Endodermal cell (in vitro differentiated cells): ENCODE measurements around the gene CD151. TPM values are rescaled to one million over a fixed set of nuclear protein-coding genes. Genes with fewer than 3 reads are reported as not detected.
A peak's percentile ranks its signal among the peaks of the same experiment; 100 is the strongest.

Source experiments
- DNase-seq: peaks from one replicate; pipeline ENCODE4 v3.0.0-alpha.2; 2017
- H3K27ac ChIP-seq: 2 replicates; pipeline ENCODE4 v1.5.1; 2013; ENCODE audit warnings: mild to moderate bottlenecking, low read depth, low read length, moderate library complexity
- H3K27me3 ChIP-seq: 2 replicates; pipeline ENCODE4 v1.6.1; 2013; ENCODE audit warnings: mild to moderate bottlenecking, low read length, moderate library complexity; ENCODE audit not compliant: insufficient read depth, control insufficient read depth, poor library complexity, severe bottlenecking
- H3K36me3 ChIP-seq: 2 replicates; pipeline ENCODE4 v1.7.0; 2013; ENCODE audit warnings: mild to moderate bottlenecking, low read length, moderate library complexity; ENCODE audit not compliant: control insufficient read depth, insufficient read depth
- H3K4me1 ChIP-seq: one replicate; pipeline ENCODE4 v1.7.0; 2013; ENCODE audit warnings: low read length; ENCODE audit not compliant: control insufficient read depth, insufficient read depth
- H3K4me3 ChIP-seq: 2 replicates; pipeline ENCODE4 v1.5.1; 2013; ENCODE audit warnings: mild to moderate bottlenecking, low read length, moderate library complexity
- H3K9ac ChIP-seq: 2 replicates; pipeline ENCODE4 v1.6.1; 2013; ENCODE audit warnings: mild to moderate bottlenecking, low read length, moderate library complexity; ENCODE audit not compliant: poor library complexity, severe bottlenecking; ENCODE audit errors: extremely low read depth
- H3K9me3 ChIP-seq: 2 replicates; pipeline ENCODE4 v1.6.1; 2013; ENCODE audit warnings: mild to moderate bottlenecking, low read length, moderate library complexity; ENCODE audit not compliant: control insufficient read depth
- H3K27ac Mint-ChIP-seq: 2 replicates; pipeline ENCODE4 v1.8.0; 2020; ENCODE audit warnings: mixed read lengths
- H3K27me3 Mint-ChIP-seq: 2 replicates; pipeline ENCODE4 v1.8.0; 2021; ENCODE audit warnings: mild to moderate bottlenecking, mixed read lengths; ENCODE audit not compliant: insufficient read depth
- H3K36me3 Mint-ChIP-seq: 2 replicates; pipeline ENCODE4 v1.8.0; 2020; ENCODE audit warnings: low read depth, mixed read lengths
- H3K4me1 Mint-ChIP-seq: 2 replicates; pipeline ENCODE4 v1.8.0; 2020; ENCODE audit warnings: mixed read lengths
- H3K4me3 Mint-ChIP-seq: 2 replicates; pipeline ENCODE4 v1.8.0; 2020; ENCODE audit warnings: mild to moderate bottlenecking, moderate library complexity, mixed read lengths
- H3K9me3 Mint-ChIP-seq: 2 replicates; pipeline ENCODE4 v1.8.0; 2020; ENCODE audit warnings: mild to moderate bottlenecking, mixed read lengths
- CTCF ChIP-seq: fragments of 200-600 bp; sonication (generic); conservative IDR thresholded peaks from 2 replicates; pipeline ENCODE4 v1.5.0; 2021; ENCODE audit warnings: antibody characterized with exemption, mild to moderate bottlenecking
- WGBS, 2 experiments: methylation state at CpG; one replicate each; pipeline versions ENCODE4 v1.1.5 to v1.1.7; 2013; ENCODE audit warnings: missing lambda C conversion rate in 2 of 2, mixed read lengths in 1 of 2; ENCODE audit not compliant: insufficient coverage in 1 of 2, insufficient read length in 1 of 2; 5-methylcytosine and 5-hydroxymethylcytosine counted together
- total RNA-seq, 2 donors: library from RNA; stranded (reverse); fragmentation: NEBNext Ultra II Directional in 1 of 2; extraction: Animal tissue kit (Norgen Biotek cat#: 25700) in 1 of 2; gene quantifications; 2 replicates in 1 of 2; 3 replicates in 1 of 2; pipeline ENCODE4 v1.2.1, GENCODE V29; 2021

CD151 gene
- total RNA-seq, 2 donors from 2014 or later, result 139 to 165 TPM

DNA sequence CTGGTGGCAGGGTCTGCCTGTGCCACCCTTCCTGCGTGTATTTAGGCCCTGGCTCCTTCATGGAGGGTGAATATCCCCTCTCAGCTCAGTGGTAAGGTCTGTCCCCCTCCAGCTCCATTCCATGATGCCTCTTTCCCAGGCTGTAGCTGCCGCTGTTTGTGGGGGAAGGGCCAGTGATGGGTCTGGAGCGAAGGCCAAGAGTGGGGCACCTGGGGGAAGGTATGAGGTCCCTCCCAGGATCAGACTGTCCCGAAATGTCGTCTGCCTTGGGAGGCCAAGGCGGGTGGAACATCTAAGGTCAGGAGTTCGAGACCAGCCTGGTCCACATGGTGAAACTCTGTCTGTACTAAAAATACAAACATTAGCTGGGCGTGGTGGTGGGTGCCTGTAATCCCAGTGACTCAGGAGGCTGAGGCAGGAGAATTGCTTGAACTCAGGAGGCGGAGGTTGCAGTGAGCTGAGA, 1.1 kb downstream of the CD151 start:
- DNase-seq, result no peak
- Mint-ChIP-seq H3K36me3 (peaks cover 21% of the 10 kb centered on the region), H3K27me3 (peaks cover 33% of the 10 kb centered on the region), H3K27ac (peak overlapping the region; percentile 39), H3K4me3 (peak overlapping the region; percentile 59), H3K4me1 (peaks cover 12% of the 10 kb centered on the region), H3K9me3 (no peaks in the 10 kb centered on the region)
- peaks cover 24% of the 10 kb centered on the region for H3K36me3 ChIP-seq
- peak overlapping the region; percentile 86 for H3K4me3 ChIP-seq
- no peak for TF ChIP-seq CTCF
- peaks cover 32% of the 10 kb centered on the region for H3K27me3 ChIP-seq
- H3K9me3 ChIP-seq, result no peaks in the 10 kb centered on the region
- peak overlapping the region; percentile 68 for H3K9ac ChIP-seq
- H3K27ac ChIP-seq, result no peak overlapping the region
- 70 to 84% methylated on average over 4 to 9 of the region's 9 CpGs for WGBS, 2 experiments
- peaks cover 20% of the 10 kb centered on the region for H3K4me1 ChIP-seq

DNA sequence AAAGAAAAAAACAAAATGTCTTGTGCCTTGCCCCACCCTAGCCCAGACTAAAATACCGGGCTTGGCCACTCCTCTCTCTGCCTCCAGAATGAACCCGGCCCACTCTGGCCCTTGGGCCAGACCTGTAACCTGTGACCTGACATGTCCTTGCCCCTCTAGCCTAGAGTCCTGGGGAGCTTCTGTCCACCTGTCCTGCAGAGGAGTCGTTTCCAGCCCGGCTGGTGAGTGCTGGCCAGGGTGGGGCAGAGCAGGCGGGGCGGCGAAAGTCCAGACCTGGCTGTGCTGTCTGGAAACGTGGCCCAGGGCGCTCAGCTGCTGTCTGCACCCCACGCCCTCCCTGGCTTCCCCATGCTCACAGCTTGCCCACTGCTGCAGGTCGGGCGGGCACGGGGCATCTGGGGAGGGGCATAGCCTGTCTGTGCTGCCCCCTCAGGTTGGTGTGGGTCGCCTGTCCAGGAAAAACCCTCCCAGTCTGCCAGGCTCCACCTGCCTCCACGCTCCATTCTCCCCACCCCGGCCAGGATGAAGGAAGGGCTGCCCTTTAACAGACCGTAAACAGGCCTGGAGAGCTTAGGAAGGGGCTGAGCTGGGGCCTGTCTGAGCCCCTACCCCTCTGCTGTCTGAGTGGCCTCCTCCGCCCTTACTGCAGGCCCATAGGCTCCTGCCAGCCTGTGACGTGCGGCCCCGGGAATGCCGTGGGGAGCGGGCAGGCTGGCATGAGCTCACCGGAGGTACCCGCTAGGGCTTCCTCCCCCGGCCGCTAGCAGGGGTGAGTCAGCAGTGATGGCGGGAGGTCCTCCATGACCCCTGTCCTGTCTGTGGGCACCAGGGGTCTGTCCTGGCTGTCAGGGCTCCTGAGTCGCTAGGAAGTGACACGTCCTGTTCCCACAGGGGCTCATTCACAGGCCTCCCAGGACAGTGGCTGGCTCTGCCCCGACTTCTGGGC, 1.9 kb downstream of the CD151 start:
- no peak overlapping the region for H3K27ac ChIP-seq
- H3K27me3 Mint-ChIP-seq, result peaks cover 25% of the 10 kb centered on the region
- TF ChIP-seq CTCF, result no peak
- H3K4me1 Mint-ChIP-seq, result peaks cover 8% of the 10 kb centered on the region
- no peak overlapping the region for H3K27ac Mint-ChIP-seq
- peaks cover 31% of the 10 kb centered on the region for H3K36me3 ChIP-seq
- no peak for DNase-seq
- H3K9ac ChIP-seq, result no peak overlapping the region
- peaks cover 24% of the 10 kb centered on the region for H3K27me3 ChIP-seq
- H3K4me3 ChIP-seq, result peak overlapping the region; percentile 86
- H3K4me1 ChIP-seq, result peaks cover 13% of the 10 kb centered on the region
- peak overlapping the region; percentile 59 for H3K4me3 Mint-ChIP-seq
- H3K9me3 Mint-ChIP-seq, result no peaks in the 10 kb centered on the region
- whole genome bisulfite sequencing, 2 experiments, result 80 to 90% methylated on average over 17 to 31 of the region's 31 CpGs
- H3K36me3 Mint-ChIP-seq, result peaks cover 26% of the 10 kb centered on the region
- H3K9me3 ChIP-seq, result no peaks in the 10 kb centered on the region

- 90 to 95% methylated on average over 9 to 14 of the region's 14 CpGs for WGBS, 2 experiments
- peaks cover 10% of the 10 kb centered on the region for H3K27me3 ChIP-seq
- H3K9ac ChIP-seq, result no peak overlapping the region
- no peak for DNase-seq
- H3K4me1 ChIP-seq, result peaks cover 11% of the 10 kb centered on the region
- no peak overlapping the region for H3K4me3 Mint-ChIP-seq
- peaks cover 32% of the 10 kb centered on the region for H3K36me3 Mint-ChIP-seq
- no peak overlapping the region for H3K27ac ChIP-seq
- no peak for TF ChIP-seq CTCF
- peaks cover 17% of the 10 kb centered on the region for H3K4me1 Mint-ChIP-seq
- H3K9me3 ChIP-seq, result no peaks in the 10 kb centered on the region
- peaks cover 48% of the 10 kb centered on the region for H3K36me3 ChIP-seq
- H3K4me3 ChIP-seq, result no peak overlapping the region
- H3K27me3 Mint-ChIP-seq, result peaks cover 12% of the 10 kb centered on the region
- no peak overlapping the region for H3K27ac Mint-ChIP-seq
- no peaks in the 10 kb centered on the region for H3K9me3 Mint-ChIP-seq
Observed at GRCh38 chr11:836274-836673, 3.5 kb downstream of the CD151 start.
